GM19395 (cell line): Measurements from ENCODE around the gene CD320.
"Not testable (repeated sequence)": the region's sequence is repeated elsewhere in the genome, so short reads cannot be mapped to it uniquely, and the experiment has no call there.

Source experiments
- ATAC-seq: cut with Tn5 transposase; IDR thresholded peaks from one replicate; pipeline ENCODE4 v1.9.1; 2021; ENCODE audit warnings: mild to moderate bottlenecking, moderate library complexity; ENCODE audit not compliant: unreplicated experiment

The CD320 gene

GRCh38 chr19:8307965-8308866 is at the start of gene CD320:
Gene CD320, minus strand, starts transcription at chr19:8308358. Its CDS starts 68 bp downstream, at chr19:8308290.
- peak; percentile 72 for ATAC-seq

GRCh38 chr19:8357007-8357521 is 48.9 kb upstream of the CD320 start:
- no peak for ATAC-seq

GRCh38 chr19:8355631-8356402 is 47.7 kb upstream of the CD320 start:
- no peak for ATAC-seq

- not testable (repeated sequence) for ATAC-seq
Observed at GRCh38 chr19:8352845-8353244, 44.7 kb upstream of the CD320 start.

GRCh38 chr19:8352134-8352827 is 44.1 kb upstream of the CD320 start:
- no peak for ATAC-seq

GRCh38 chr19:8349629-8350372 is 41.6 kb upstream of the CD320 start:
- ATAC-seq, result not testable (repeated sequence)

GRCh38 chr19:8343483-8343844 is 35.3 kb upstream of the CD320 start:
- ATAC-seq, result no peak

GRCh38 chr19:8342684-8343482 is 34.7 kb upstream of the CD320 start, which contains the start of gene KANK3:
Gene KANK3, minus strand, starts transcription at chr19:8343262. Its CDS starts 5,434 bp downstream, at chr19:8337828.
- peak; percentile 88 for ATAC-seq

- no peak for ATAC-seq
Observed at GRCh38 chr19:8342316-8342683, 34.1 kb upstream of the CD320 start.

- not testable (repeated sequence) for ATAC-seq
Observed at GRCh38 chr19:8341504-8341903, 33.3 kb upstream of the CD320 start.

GRCh38 chr19:8340341-8341096 is 32.4 kb upstream of the CD320 start:
- ATAC-seq, result no peak

- ATAC-seq, result no peak
Observed at GRCh38 chr19:8338835-8339234, 30.7 kb upstream of the CD320 start.

GRCh38 chr19:8337728-8338127 is 29.6 kb upstream of the CD320 start:
- ATAC-seq, result no peak

GRCh38 chr19:8336660-8337059 is 28.5 kb upstream of the CD320 start:
- no peak for ATAC-seq

- ATAC-seq, result no peak
Observed at GRCh38 chr19:8336072-8336569, 28.0 kb upstream of the CD320 start.

- no peak for ATAC-seq
Observed at GRCh38 chr19:8335343-8336071, 27.3 kb upstream of the CD320 start.

- no peak for ATAC-seq
Observed at GRCh38 chr19:8334458-8335342, 26.5 kb upstream of the CD320 start.
